Astrocyte (in vitro differentiated cells and primary cell): ENCODE results near the gene NMT2. TPM values are rescaled to one million over a fixed set of nuclear protein-coding genes. Genes with fewer than 3 reads are reported as not detected.

ENCODE experiments used
- DNase-seq: peaks from one replicate; pipeline ENCODE4 v3.0.0-alpha.2; 2010; ENCODE audit warnings: low read depth
- FAIRE-seq: peaks from 2 replicates; lab custom pipeline; 2011; peaks lifted over from hg19 to GRCh38; lab: Jason Lieb, UNC
- H2AFZ ChIP-seq: 2 replicates; pipeline ENCODE4 v1.6.0; 2012; ENCODE audit warnings: low read depth, low read length, inconsistent platforms
- H3K27ac ChIP-seq: 2 replicates; pipeline ENCODE4 v1.5.1; 2011; ENCODE audit warnings: low read depth, low read length, inconsistent platforms
- H3K27me3 ChIP-seq: 2 replicates; pipeline ENCODE4 v1.6.0; 2011; ENCODE audit warnings: low read length, inconsistent platforms; ENCODE audit not compliant: insufficient read depth
- H3K36me3 ChIP-seq: 2 replicates; pipeline ENCODE4 v1.5.1; 2011; ENCODE audit warnings: low read length, inconsistent platforms; ENCODE audit not compliant: insufficient read depth
- H3K4me1 ChIP-seq: 2 replicates; pipeline ENCODE4 v1.5.1; 2011; ENCODE audit warnings: low read length, inconsistent platforms; ENCODE audit not compliant: insufficient read depth
- H3K4me2 ChIP-seq: 2 replicates; pipeline ENCODE4 v1.6.0; 2012; ENCODE audit warnings: low read length, inconsistent platforms
- H3K4me3 ChIP-seq: 2 replicates; pipeline ENCODE4 v1.5.1; 2011; ENCODE audit warnings: low read depth, mild to moderate bottlenecking, low read length, inconsistent platforms; ENCODE audit not compliant: insufficient read depth
- H3K79me2 ChIP-seq: 2 replicates; pipeline ENCODE4 v1.6.0; 2012; ENCODE audit warnings: mild to moderate bottlenecking, low read length, inconsistent platforms; ENCODE audit not compliant: insufficient read depth
- H3K9ac ChIP-seq: 2 replicates; pipeline ENCODE4 v1.6.0; 2012; ENCODE audit warnings: mild to moderate bottlenecking, low read length, inconsistent platforms
- H3K9me3 ChIP-seq: 2 replicates; pipeline ENCODE4 v1.5.1; 2012; ENCODE audit warnings: low read depth, mild to moderate bottlenecking, low read length, inconsistent platforms; ENCODE audit not compliant: insufficient read depth
- H4K20me1 ChIP-seq: 2 replicates; pipeline ENCODE4 v1.6.0; 2012; ENCODE audit warnings: low read length, inconsistent platforms; ENCODE audit not compliant: insufficient read depth
- H3K27ac Mint-ChIP-seq: one replicate; pipeline ENCODE4 v1.8.0; 2021; ENCODE audit warnings: mild to moderate bottlenecking, mixed read lengths; ENCODE audit not compliant: unreplicated experiment
- H3K27me3 Mint-ChIP-seq: one replicate; pipeline ENCODE4 v1.8.0; 2021; ENCODE audit warnings: low read depth, mixed read lengths; ENCODE audit not compliant: unreplicated experiment
- H3K36me3 Mint-ChIP-seq: one replicate; pipeline ENCODE4 v1.8.0; 2021; ENCODE audit warnings: low read depth, mixed read lengths; ENCODE audit not compliant: unreplicated experiment
- H3K4me1 Mint-ChIP-seq: one replicate; pipeline ENCODE4 v1.8.0; 2021; ENCODE audit warnings: low read depth, mixed read lengths; ENCODE audit not compliant: unreplicated experiment
- H3K4me3 Mint-ChIP-seq: one replicate; pipeline ENCODE4 v1.8.0; 2021; ENCODE audit warnings: mild to moderate bottlenecking, moderate library complexity, mixed read lengths; ENCODE audit not compliant: unreplicated experiment
- H3K9me3 Mint-ChIP-seq: one replicate; pipeline ENCODE4 v1.8.0; 2021; ENCODE audit warnings: mild to moderate bottlenecking, mixed read lengths; ENCODE audit not compliant: unreplicated experiment
- EZH2 ChIP-seq: IDR thresholded peaks from 2 replicates; pipeline ENCODE4 v1.6.1; 2012; ENCODE audit warnings: mild to moderate bottlenecking, low read length, inconsistent platforms; ENCODE audit not compliant: insufficient read depth
- total RNA-seq: library from RNA; stranded (reverse); gene quantifications from 2 replicates; pipeline ENCODE4 v1.2.1, GENCODE V29; 2021
- TF ChIP-seq, protein P1 (sequence below): IDR thresholded peaks from 2 replicates; pipeline ENCODE4 v1.5.1; 2011; ENCODE audit warnings: low read depth, mild to moderate bottlenecking, inconsistent platforms, low read length, moderate library complexity; ENCODE audit not compliant: insufficient read depth

The NMT2 gene
- total RNA-seq, 1 donor from 2014 or later, result 22.1 TPM

DNA sequence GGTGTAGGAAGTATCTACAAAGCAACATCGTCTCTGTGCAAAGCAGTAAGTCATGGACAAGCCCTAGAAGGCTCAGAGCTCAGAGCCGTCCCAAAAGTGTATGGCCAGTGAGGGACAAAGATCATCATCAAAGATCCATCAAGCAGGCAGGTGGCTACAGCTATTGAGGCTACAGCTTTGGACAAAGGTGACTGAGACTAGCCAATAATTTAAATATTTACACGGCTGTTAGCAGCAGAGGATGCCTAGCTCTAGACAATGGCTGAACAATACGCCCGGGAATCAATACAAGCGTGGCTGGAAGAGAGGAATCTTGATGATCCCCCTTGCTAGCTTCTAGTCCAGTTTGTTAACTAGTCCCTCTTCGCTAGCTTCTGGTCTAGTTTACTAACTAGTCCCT lies 17.9 kb downstream of the NMT2 start:
- Mint-ChIP-seq H3K27me3 (no peaks in the 10 kb centered on the region), H3K36me3 (peaks cover 8% of the 10 kb centered on the region), H3K9me3 (peaks cover 2% of the 10 kb centered on the region), H3K27ac (no peak overlapping the region), H3K4me1 (peaks cover 3% of the 10 kb centered on the region), H3K4me3 (no peak overlapping the region)
- H3K27me3 ChIP-seq, result no peaks in the 10 kb centered on the region
- H3K4me2 ChIP-seq, result no peak overlapping the region
- no peaks in the 10 kb centered on the region for H3K9me3 ChIP-seq
- DNase-seq (no peak), FAIRE-seq (no peak)
- H3K4me1 ChIP-seq, result no peaks in the 10 kb centered on the region
- peaks cover 3% of the 10 kb centered on the region for H3K36me3 ChIP-seq
- TF ChIP-seq EZH2, result no peak
- TF ChIP-seq, protein P1, sequence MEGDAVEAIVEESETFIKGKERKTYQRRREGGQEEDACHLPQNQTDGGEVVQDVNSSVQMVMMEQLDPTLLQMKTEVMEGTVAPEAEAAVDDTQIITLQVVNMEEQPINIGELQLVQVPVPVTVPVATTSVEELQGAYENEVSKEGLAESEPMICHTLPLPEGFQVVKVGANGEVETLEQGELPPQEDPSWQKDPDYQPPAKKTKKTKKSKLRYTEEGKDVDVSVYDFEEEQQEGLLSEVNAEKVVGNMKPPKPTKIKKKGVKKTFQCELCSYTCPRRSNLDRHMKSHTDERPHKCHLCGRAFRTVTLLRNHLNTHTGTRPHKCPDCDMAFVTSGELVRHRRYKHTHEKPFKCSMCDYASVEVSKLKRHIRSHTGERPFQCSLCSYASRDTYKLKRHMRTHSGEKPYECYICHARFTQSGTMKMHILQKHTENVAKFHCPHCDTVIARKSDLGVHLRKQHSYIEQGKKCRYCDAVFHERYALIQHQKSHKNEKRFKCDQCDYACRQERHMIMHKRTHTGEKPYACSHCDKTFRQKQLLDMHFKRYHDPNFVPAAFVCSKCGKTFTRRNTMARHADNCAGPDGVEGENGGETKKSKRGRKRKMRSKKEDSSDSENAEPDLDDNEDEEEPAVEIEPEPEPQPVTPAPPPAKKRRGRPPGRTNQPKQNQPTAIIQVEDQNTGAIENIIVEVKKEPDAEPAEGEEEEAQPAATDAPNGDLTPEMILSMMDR, result no peak
- H4K20me1 ChIP-seq, result peaks cover 47% of the 10 kb centered on the region
- no peak overlapping the region for H3K4me3 ChIP-seq
- no peak overlapping the region for H3K27ac ChIP-seq
- no peak overlapping the region for H2AFZ ChIP-seq
- peaks cover 96% of the 10 kb centered on the region for H3K79me2 ChIP-seq
- H3K9ac ChIP-seq, result no peak overlapping the region

DNA sequence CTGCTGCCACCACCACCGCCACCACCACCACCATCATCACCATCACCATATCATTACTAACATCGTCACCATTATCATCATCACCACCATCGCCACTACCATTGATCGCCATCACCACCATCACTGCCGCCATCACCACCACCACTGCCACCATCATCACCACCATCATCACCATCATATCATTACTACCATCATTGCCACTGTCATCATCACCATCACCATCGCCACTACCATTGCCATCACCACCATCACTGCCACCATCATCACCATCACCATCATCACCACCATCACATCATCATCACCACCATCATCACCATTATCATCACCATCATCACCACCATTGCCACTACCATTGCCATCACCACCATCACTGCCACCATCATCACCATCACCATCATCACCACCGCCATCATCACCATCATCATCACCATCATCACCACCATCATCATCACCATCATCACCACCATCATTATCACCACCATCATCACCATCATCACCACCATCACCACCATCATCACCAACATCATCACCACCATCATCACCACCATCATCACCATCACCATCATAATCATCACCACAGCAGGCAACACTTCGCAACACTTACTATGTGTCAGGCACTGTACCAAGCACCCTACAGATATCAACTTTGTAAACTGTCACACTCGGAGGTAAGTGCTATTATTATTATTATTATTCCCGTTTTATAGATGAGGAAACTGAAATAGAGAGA lies 19.3 kb downstream of the NMT2 start:
- Histone ChIP-seq H3K4me1 (no peaks in the 10 kb centered on the region), H3K79me2 (peaks cover 94% of the 10 kb centered on the region), H3K27me3 (no peaks in the 10 kb centered on the region), H3K4me3 (no peak overlapping the region), H3K4me2 (no peak overlapping the region), H3K9ac (no peak overlapping the region), H3K27ac (no peak overlapping the region), H3K9me3 (no peaks in the 10 kb centered on the region), H2AFZ (no peak overlapping the region), H3K36me3 (peaks cover 3% of the 10 kb centered on the region), H4K20me1 (peaks cover 56% of the 10 kb centered on the region)
- H3K9me3 Mint-ChIP-seq, result peaks cover 2% of the 10 kb centered on the region
- no peak for TF ChIP-seq EZH2
- TF ChIP-seq, protein P1, result no peak
- no peaks in the 10 kb centered on the region for H3K27me3 Mint-ChIP-seq
- peaks cover 3% of the 10 kb centered on the region for H3K36me3 Mint-ChIP-seq
- H3K4me1 Mint-ChIP-seq, result peaks cover 3% of the 10 kb centered on the region
- no peak for DNase-seq
- no peak for FAIRE-seq
- H3K4me3 Mint-ChIP-seq, result no peak overlapping the region
- H3K27ac Mint-ChIP-seq, result no peak overlapping the region
